DOHH2 (cell line): Measurements from ENCODE around the gene CD52.

Source experiments
- CTCF ChIP-seq: fragments of 200-600 bp; sonication (generic); IDR thresholded peaks from one replicate; pipeline ENCODE4 v1.5.1; 2014; ENCODE audit warnings: antibody characterized with exemption, mild to moderate bottlenecking, low read depth, low read length; ENCODE audit not compliant: poor library complexity, severe bottlenecking
- EZH2phosphoT487 ChIP-seq: fragments of 200-600 bp; sonication (generic); IDR thresholded peaks from 2 replicates; pipeline ENCODE4 v1.6.1; 2017; ENCODE audit warnings: borderline replicate concordance, mild to moderate bottlenecking, antibody characterized with exemption, low read length, moderate library complexity, mixed read lengths

GRCh38 chr1:26302733-26303405 is 14.9 kb upstream of the CD52 start:
- no peak for TF ChIP-seq EZH2phosphoT487
- no peak for TF ChIP-seq CTCF
